Esophagus squamous epithelium (tissue), 4 donors: Measurements from ENCODE around the gene CTNNBIP1.

Experiments
- CTCF ChIP-seq, 6 experiments: fragments of 450-650 bp in 4 of 6; fragments of 200-600 bp in 2 of 6; sonication (generic) in 2 of 6; IDR thresholded peaks; one replicate each; pipeline ENCODE4 v1.5.1; 2016 to 2019; ENCODE audit warnings: antibody characterized with exemption in 6 of 6, mild to moderate bottlenecking in 4 of 6, moderate library complexity in 4 of 6
- POLR2A ChIP-seq, 4 donors: fragments of 450-650 bp; IDR thresholded peaks; one replicate each; pipeline ENCODE4 v1.6.1; 2017; ENCODE audit warnings: antibody characterized with exemption in 4 of 4, mild to moderate bottlenecking in 4 of 4, moderate library complexity in 3 of 4

DNA sequence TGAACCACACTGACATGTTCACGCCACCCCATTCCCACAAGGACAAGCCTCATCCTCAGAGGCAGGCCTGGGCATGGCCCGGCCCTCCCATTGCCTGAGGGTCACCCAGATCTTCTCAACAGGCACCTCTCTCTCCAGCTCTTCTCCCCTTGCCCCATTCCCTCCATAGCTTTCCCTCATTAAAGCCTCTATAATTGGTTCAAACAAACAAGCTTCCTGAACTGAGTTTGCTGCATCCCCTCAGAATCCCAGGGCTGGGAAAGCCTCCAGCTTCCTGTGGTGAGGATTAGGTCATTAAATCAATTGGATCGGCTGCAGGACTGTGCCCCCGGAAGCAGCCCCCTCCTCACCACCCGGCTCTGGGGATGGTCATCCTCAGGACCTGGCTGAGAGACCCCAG lies 18.9 kb downstream of the CTNNBIP1 start:
- no peak for TF ChIP-seq POLR2A (IDR thresholded peaks at IDR 0.05)
- no peak for TF ChIP-seq CTCF (IDR thresholded peaks at IDR 0.05)
